ENCODE data around the gene RANBP10.
"Not testable (repeated sequence)": the region's sequence is repeated elsewhere in the genome, so short reads cannot be mapped to it uniquely, and the experiment has no call there.

Gene RANBP10

DNA sequence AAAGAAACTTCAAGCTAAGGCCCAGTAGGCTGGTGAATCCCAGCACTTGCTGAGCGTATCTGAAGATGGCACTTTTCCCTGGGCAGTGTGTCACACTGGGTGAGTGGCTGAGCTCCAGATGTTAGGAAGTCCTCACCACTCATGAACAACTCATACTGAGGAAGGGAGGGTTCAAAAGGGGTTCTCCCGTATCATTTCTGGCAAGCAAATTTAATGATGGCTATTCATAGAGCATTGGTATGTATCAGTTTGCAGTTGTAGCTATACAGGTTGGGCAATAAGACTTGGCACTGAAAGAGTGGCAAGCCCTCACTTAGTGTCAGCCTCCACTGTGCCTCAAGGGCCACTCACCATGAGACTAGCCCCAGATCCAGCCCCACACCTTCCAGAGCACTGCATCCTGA lies 98.0 kb downstream of the RANBP10 start:
- DNase-seq = no peak

GRCh38 chr16:67707790-67708189 lies 98.6 kb downstream of the RANBP10 start:
- DNase-seq = no peak

DNA sequence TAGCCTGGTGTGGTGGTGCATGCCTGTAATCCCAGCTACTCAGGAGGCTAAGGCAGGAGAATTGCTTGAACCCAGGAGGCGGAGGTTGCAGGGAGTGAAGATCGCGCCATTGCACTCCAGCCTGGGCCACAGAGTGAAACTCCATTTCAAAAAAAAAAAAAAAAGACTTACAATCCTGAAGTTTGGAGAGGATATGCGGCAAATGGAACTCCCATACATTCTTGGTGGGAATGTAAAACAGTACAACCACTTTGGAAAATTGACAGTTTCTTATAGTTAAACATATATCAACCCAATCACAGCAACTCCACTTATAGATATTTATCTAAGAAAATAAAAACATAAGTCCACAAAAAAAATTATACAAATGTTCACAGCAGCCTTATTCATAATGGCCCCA lies 99.2 kb downstream of the RANBP10 start:
- no peak for DNase-seq

DNA sequence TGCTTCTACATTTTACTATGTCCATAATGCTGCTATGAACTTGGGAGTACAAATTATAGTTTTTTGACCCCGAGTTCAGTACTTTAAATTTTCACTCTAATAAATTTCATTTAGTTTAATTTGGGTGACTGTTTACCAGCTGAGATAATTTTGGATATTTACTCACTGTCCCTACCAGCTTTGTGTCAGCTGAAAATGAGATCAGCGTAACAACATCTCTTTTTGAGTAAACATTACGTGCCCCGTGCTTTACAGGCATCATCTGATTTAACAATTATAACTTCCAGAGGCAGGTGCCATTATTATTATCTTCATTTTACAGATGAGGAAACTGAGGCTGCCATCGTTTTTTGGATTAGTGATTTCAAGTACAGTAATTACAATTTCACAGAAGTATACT lies 102.2 kb downstream of the RANBP10 start:
- no peak for DNase-seq

DNA sequence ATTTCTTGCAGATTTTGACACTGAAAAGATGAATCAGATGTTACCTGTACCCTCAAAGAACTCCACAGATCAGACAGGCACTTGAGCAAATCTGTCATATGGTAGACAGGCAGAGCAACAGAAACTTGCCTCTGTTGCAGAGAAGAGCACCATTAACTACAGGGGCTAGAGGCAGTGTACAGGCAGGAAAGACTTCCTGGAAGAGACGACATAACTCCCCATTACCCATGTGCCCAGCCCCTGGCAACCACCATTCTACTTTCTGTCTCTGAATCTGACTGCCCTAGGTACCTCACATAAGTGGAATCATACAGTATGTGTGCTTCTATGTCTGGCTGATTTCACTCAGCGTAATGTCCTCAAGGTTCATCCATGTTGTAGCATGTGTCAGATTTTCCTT lies 102.7 kb downstream of the RANBP10 start:
- DNase-seq = no peak

- DNase-seq = no peak
Observed at GRCh38 chr16:67702130-67702529, 104.2 kb downstream of the RANBP10 start.

- no peak for DNase-seq
Observed at GRCh38 chr16:67701420-67701819, 104.9 kb downstream of the RANBP10 start.

DNA sequence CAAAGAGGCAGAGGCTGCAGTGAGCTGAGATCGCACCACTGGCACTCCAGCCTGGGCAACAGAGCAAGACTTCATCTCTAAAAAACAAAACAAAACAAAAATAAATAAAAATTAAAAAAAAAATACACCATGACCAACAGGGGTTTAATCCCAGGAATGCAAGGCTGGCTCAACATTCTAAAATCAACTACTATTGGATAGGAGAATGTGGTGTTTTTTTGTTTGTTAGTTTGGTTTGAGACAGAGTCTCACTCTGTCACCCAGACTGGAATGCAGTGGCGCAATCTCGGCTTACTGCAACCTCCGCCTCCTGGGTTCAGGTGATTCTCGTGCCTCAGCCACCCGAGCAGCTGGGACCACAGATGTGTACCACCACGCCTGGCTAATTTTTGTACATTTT lies 107.1 kb downstream of the RANBP10 start:
- no peak for DNase-seq

GRCh38 chr16:67697422-67698185 lies 108.8 kb downstream of the RANBP10 start:
- DNase-seq = no peak

- DNase-seq = no peak
Observed at GRCh38 chr16:67694611-67695010, 111.7 kb downstream of the RANBP10 start.

GRCh38 chr16:67693517-67694285 lies 112.7 kb downstream of the RANBP10 start:
- not testable (repeated sequence) for DNase-seq

GRCh38 chr16:67685388-67686112 lies 120.8 kb downstream of the RANBP10 start:
- no peak for DNase-seq

- DNase-seq = no peak
Observed at GRCh38 chr16:67683767-67684166, 122.6 kb downstream of the RANBP10 start.

GRCh38 chr16:67679935-67680897 lies 126.1 kb downstream of the RANBP10 start:
- DNase-seq = no peak

GRCh38 chr16:67678354-67679023 lies 127.9 kb downstream of the RANBP10 start:
- no peak for DNase-seq

- DNase-seq = no peak
Observed at GRCh38 chr16:67677712-67678111, 128.6 kb downstream of the RANBP10 start.

- no peak for DNase-seq
Observed at GRCh38 chr16:67676939-67677338, 129.4 kb downstream of the RANBP10 start.

- no peak for DNase-seq
Observed at GRCh38 chr16:67676516-67676915, 129.8 kb downstream of the RANBP10 start.

GRCh38 chr16:67675999-67676398 lies 130.4 kb downstream of the RANBP10 start:
- DNase-seq = no peak

- no peak for DNase-seq
Observed at GRCh38 chr16:67675579-67675935, 130.8 kb downstream of the RANBP10 start.

DNA sequence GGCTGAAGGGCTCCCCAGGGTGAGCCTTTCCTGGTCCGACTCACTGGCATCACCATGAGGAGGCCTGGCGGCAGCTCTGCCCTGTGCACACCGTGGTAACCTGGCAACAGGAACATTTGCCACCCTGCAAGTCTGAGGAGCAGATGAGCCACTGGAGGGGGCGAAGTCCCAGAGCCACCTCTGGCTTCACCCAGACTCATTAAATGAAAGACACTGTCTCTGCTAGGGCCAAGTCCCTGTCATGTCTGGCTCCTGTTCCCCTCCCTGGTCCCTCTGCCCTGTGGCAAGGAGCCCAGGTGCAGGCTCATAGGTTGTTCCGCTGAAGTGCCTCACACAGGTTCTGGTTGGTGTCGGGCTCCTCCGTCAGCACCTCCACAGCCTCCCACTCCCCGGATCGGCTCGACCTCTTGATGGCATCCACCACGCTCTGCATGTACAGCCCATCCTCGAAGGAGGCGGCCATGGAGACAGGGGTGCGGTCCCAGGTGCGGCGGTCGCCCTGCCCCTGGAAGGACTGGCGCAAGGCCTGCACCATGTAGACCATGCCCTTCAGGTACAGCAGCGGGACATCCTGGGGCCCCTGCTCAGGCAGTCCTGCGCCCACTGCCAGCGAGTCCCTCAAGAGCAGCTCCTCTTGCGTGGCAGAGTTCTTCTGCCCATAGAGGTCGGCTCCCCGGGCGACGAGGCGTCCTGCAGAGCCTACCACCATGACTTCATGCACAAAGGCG lies 131.3 kb downstream of the RANBP10 start:
- no peak for DNase-seq

All from CD4-positive, alpha-beta T cell treated with Interferon gamma for 1 hour (primary cell).